ENCODE results near the gene NCAPG2.

DNA sequence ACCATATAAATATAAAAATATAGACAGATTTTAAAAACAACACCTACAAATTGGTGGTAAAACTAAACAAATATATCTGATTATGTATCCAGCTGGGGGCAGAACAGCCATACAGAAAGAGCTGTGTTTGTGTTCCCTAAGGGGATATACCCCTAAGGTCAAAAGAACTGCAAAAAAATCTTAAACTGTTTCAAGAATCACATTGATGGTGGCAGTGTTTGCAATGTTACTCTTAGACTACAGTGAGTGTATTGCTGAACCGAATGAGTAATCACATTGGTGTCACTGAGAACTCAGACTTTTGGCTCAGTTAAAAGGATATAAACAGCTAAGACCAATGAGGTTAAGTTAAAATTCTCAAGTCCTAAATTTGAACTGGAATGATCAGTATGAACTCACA, 89.9 kb downstream of the NCAPG2 start:
- TF ChIP-seq, protein P1, sequence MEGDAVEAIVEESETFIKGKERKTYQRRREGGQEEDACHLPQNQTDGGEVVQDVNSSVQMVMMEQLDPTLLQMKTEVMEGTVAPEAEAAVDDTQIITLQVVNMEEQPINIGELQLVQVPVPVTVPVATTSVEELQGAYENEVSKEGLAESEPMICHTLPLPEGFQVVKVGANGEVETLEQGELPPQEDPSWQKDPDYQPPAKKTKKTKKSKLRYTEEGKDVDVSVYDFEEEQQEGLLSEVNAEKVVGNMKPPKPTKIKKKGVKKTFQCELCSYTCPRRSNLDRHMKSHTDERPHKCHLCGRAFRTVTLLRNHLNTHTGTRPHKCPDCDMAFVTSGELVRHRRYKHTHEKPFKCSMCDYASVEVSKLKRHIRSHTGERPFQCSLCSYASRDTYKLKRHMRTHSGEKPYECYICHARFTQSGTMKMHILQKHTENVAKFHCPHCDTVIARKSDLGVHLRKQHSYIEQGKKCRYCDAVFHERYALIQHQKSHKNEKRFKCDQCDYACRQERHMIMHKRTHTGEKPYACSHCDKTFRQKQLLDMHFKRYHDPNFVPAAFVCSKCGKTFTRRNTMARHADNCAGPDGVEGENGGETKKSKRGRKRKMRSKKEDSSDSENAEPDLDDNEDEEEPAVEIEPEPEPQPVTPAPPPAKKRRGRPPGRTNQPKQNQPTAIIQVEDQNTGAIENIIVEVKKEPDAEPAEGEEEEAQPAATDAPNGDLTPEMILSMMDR (IDR thresholded peaks at IDR 0.05), result no peak
- no peak for TF ChIP-seq POLR2A (IDR thresholded peaks at IDR 0.05)
